Stimulated activated effector memory CD8-positive, alpha-beta T cell treated with anti-CD3 and anti-CD28 coated beads, Interleukin-12 subunit alpha, Interleukin-12 subunit beta, amount 100 ng/mL, for 72 hours (primary cell): ENCODE results near the gene ASIC5.
"Not testable (repeated sequence)": the region's sequence is repeated elsewhere in the genome, so short reads cannot be mapped to it uniquely, and the experiment has no call there.

Experiments used
- ATAC-seq: fragments of 150-1000 bp; cut with Tn5 transposase; 2 replicates; pipeline ENCODE4 v1.10.0; 2021
- DNase-seq, 2 donors: peaks; one replicate each; pipeline ENCODE4 v3.0.0; 2021 to 2022; ENCODE audit warnings: low spot score in 2 of 2
- H3K27ac Mint-ChIP-seq: one replicate; pipeline ENCODE4 v1.8.0; 2022; ENCODE audit warnings: mild to moderate bottlenecking, mixed read lengths
- H3K36me3 Mint-ChIP-seq: one replicate; pipeline ENCODE4 v1.8.0; 2022; ENCODE audit warnings: mild to moderate bottlenecking, mixed read lengths
- H3K4me1 Mint-ChIP-seq: one replicate; pipeline ENCODE4 v1.8.0; 2022; ENCODE audit warnings: mixed read lengths
- H3K4me3 Mint-ChIP-seq: one replicate; pipeline ENCODE4 v1.8.0; 2022; ENCODE audit warnings: mild to moderate bottlenecking, mixed read lengths
- H3K9me3 Mint-ChIP-seq: one replicate; pipeline ENCODE4 v1.8.0; 2022; ENCODE audit warnings: mixed read lengths

ASIC5 gene

DNA sequence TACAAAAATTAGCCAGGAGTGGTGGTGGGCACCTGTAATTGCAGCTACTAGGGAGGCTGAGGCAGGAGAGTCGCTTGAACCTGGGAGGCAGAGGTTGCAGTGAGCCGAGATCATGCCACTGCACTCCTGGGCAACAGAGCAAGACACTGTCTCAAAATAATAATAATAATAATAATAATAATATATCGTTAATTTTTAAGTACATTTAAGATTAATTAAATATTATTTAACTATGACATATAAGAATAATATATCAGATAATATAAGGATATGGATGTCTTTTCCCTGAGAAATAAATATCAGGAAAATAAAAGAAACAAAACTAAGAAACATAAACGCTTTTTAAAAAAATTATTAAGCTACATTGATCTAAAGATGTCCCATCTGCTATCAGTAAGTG, 68.5 kb downstream of the ASIC5 start:
- H3K36me3 Mint-ChIP-seq, H3K27ac Mint-ChIP-seq, ATAC-seq, H3K4me1 Mint-ChIP-seq, DNase-seq, H3K4me3 Mint-ChIP-seq, H3K9me3 Mint-ChIP-seq: not testable (repeated sequence)

GRCh38 chr4:155795991-155796390, 70.1 kb downstream of the ASIC5 start:
- no peaks in the 10 kb centered on the region for H3K4me1 Mint-ChIP-seq
- no peak for DNase-seq
- no peaks in the 10 kb centered on the region for H3K9me3 Mint-ChIP-seq
- no peak for ATAC-seq
- no peaks in the 10 kb centered on the region for H3K36me3 Mint-ChIP-seq
- no peak overlapping the region for H3K27ac Mint-ChIP-seq
- H3K4me3 Mint-ChIP-seq = no peak overlapping the region

GRCh38 chr4:155794589-155795236, 71.4 kb downstream of the ASIC5 start:
- Mint-ChIP-seq H3K27ac (no peak overlapping the region), H3K9me3 (no peaks in the 10 kb centered on the region), H3K4me1 (no peaks in the 10 kb centered on the region), H3K4me3 (no peak overlapping the region), H3K36me3 (no peaks in the 10 kb centered on the region)
- no peak for ATAC-seq
- DNase-seq = no peak

- DNase-seq (no peak), ATAC-seq (no peak)
- Mint-ChIP-seq H3K4me1 (no peaks in the 10 kb centered on the region), H3K4me3 (no peak overlapping the region), H3K9me3 (no peaks in the 10 kb centered on the region), H3K27ac (no peak overlapping the region), H3K36me3 (no peaks in the 10 kb centered on the region)
Observed at GRCh38 chr4:155789982-155790381, 76.1 kb downstream of the ASIC5 start.

GRCh38 chr4:155789391-155789790, 76.7 kb downstream of the ASIC5 start:
- Mint-ChIP-seq H3K36me3 (no peaks in the 10 kb centered on the region), H3K9me3 (no peaks in the 10 kb centered on the region), H3K27ac (no peak overlapping the region), H3K4me3 (no peak overlapping the region), H3K4me1 (no peaks in the 10 kb centered on the region)
- ATAC-seq (no peak), DNase-seq (no peak)

GRCh38 chr4:155787113-155787710, 78.9 kb downstream of the ASIC5 start:
- Mint-ChIP-seq H3K27ac (no peak overlapping the region), H3K36me3 (no peaks in the 10 kb centered on the region), H3K4me1 (no peaks in the 10 kb centered on the region), H3K4me3 (no peak overlapping the region), H3K9me3 (no peaks in the 10 kb centered on the region)
- DNase-seq (no peak), ATAC-seq (peak; percentile 57)

DNA sequence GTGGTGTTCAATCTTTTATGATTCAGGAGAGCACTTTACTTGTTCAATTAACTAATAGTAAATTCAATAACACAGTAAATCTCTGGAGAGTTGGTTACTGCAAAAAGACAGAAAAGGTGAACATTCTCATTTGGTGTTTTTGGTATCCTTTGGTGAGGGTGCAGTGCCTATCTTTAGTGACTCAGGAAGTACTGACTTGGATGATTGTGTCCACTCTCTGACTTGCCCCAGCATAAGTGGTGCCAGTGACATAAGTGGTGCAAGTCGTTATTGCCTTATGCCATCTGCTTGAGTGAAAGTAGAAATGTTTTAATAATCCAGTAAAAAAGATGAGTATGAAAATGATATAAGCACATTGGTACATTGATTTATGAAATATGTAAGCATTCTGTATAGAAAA, 80.2 kb downstream of the ASIC5 start:
- no peak overlapping the region for H3K27ac Mint-ChIP-seq
- H3K4me1 Mint-ChIP-seq = no peaks in the 10 kb centered on the region
- H3K4me3 Mint-ChIP-seq = no peak overlapping the region
- ATAC-seq (no peak), DNase-seq (no peak)
- H3K36me3 Mint-ChIP-seq = no peaks in the 10 kb centered on the region
- no peaks in the 10 kb centered on the region for H3K9me3 Mint-ChIP-seq

GRCh38 chr4:155784637-155785036, 81.4 kb downstream of the ASIC5 start:
- H3K9me3 Mint-ChIP-seq = no peaks in the 10 kb centered on the region
- ATAC-seq (no peak), DNase-seq (no peak)
- H3K36me3 Mint-ChIP-seq = no peaks in the 10 kb centered on the region
- H3K4me3 Mint-ChIP-seq = no peak overlapping the region
- H3K27ac Mint-ChIP-seq = no peak overlapping the region
- no peaks in the 10 kb centered on the region for H3K4me1 Mint-ChIP-seq

- Mint-ChIP-seq H3K27ac (no peak overlapping the region), H3K4me1 (no peaks in the 10 kb centered on the region), H3K9me3 (no peaks in the 10 kb centered on the region), H3K36me3 (no peaks in the 10 kb centered on the region), H3K4me3 (no peak overlapping the region)
- DNase-seq = no peak
- no peak for ATAC-seq
Observed at GRCh38 chr4:155781249-155781831, 84.7 kb downstream of the ASIC5 start.

GRCh38 chr4:155780775-155781174, 85.3 kb downstream of the ASIC5 start:
- Mint-ChIP-seq H3K36me3 (no peaks in the 10 kb centered on the region), H3K9me3 (no peaks in the 10 kb centered on the region), H3K27ac (no peak overlapping the region), H3K4me3 (no peak overlapping the region), H3K4me1 (no peaks in the 10 kb centered on the region)
- ATAC-seq (no peak), DNase-seq (no peak)
